Erythroblast (primary cell): Measurements from ENCODE around the gene ZFP14.
"Not testable (repeated sequence)": the region's sequence is repeated elsewhere in the genome, so short reads cannot be mapped to it uniquely, and the experiment has no call there.

Source experiments
- GATA1 ChIP-seq: IDR thresholded peaks from 2 replicates; pipeline ENCODE4 v1.6.1; 2011; ENCODE audit warnings: low read depth, mild to moderate bottlenecking, control low read depth, low read length, moderate library complexity
- POLR2A ChIP-seq: IDR thresholded peaks from 2 replicates; pipeline ENCODE4 v1.6.1; 2011; ENCODE audit warnings: mild to moderate bottlenecking, low read length

DNA sequence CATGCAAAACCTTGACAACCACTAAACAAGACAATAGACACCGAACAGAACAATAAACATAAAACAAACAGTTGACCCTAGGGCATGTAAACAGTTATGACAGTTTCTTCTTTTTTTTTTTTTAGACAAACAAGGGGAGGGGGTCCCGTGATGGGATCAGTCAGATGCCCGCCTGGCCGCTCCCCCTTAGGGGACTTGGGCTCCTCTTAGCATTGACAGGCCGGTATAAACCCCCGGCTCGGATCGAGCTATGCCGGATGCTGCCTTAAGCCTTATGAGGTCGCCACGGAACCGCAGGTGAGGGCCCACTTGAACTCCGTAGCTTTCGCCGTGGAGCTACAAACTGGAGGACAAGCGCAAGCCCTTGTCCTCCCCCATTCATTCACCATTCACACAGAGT lies 49.5 kb downstream of the ZFP14 start:
- TF ChIP-seq POLR2A, GATA1: not testable (repeated sequence)
